T-helper 1 cell treated with Interleukin-12 subunit alpha and Interleukin-12 subunit beta and Interleukin-4 antibody, amounts not matched to agents 30 ng/mL and 1 ng/mL, for 36 hours (primary cell): ENCODE results near the gene ZNF385B. TPM values are rescaled to one million over a fixed set of nuclear protein-coding genes. Genes with fewer than 3 reads are reported as not detected.

ENCODE experiments used
- intact Hi-C: fragments of 100-400 bp; cut with micrococcal nuclease; formaldehyde crosslinking; loops from one replicate; pipeline ENCODE4 v1.15.1; 2024
- total RNA-seq: library from RNA; stranded (reverse); gene quantifications from 2 replicates; pipeline ENCODE4 v1.2.3, GENCODE V29; 2022

The ZNF385B gene
- total RNA-seq = not detected in 2 replicates

DNA sequence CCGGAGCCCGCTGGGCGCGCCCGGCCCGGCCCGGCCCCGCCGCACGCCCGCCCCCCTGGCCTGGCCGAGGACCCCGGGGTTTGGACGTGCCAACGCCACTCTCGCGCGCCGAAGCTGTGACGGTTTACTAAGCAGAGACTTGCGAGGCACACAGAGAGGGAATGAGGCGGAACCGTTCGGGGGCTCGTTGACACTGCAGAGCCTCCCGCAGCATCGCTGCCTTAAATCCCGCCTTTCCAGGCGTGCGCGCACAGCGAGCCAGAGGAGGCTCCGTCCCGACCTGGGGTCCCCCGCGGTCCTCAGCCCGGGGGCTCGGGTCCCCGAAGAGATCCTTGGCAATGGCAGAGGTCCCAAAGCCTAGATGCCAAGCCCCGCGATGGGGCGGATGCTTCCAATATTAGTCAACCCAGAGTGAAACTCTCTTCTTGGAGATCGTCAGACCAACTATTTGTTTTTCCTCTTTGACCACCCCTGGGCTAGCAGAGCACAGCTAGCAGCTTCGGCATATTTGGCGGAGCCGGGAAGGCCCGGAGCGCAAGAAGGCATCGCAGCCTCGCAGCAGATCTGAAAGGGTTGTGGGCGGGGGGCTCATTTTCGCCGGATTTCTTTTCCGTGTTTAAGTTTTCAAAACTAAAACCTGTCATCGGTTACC lies at the start of gene ZNF385B:
Gene ZNF385B, minus strand, starts transcription at position 197 of the 652 bp plus-strand sequence.
- intact Hi-C loops = no loop called here

DNA sequence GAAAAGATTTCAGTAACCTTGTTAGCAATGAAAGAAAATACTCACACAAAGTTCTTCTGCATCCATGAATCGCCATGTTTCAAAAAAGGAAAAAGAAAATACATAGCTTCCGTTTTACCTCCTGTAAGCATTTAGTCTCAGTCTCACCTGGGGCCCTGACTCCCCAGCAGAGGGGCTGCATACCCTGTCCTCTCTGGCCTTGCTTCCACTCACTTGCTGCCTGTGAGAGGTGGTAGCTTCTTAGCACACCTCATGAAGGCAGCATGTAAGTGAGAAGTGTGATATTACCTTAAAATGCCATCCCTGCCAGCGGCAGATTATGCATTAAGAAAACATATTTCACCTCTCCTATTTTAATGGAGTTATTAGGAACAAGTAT lies 49.3 kb upstream of the ZNF385B start:
- intact Hi-C loops = no loop called here

DNA sequence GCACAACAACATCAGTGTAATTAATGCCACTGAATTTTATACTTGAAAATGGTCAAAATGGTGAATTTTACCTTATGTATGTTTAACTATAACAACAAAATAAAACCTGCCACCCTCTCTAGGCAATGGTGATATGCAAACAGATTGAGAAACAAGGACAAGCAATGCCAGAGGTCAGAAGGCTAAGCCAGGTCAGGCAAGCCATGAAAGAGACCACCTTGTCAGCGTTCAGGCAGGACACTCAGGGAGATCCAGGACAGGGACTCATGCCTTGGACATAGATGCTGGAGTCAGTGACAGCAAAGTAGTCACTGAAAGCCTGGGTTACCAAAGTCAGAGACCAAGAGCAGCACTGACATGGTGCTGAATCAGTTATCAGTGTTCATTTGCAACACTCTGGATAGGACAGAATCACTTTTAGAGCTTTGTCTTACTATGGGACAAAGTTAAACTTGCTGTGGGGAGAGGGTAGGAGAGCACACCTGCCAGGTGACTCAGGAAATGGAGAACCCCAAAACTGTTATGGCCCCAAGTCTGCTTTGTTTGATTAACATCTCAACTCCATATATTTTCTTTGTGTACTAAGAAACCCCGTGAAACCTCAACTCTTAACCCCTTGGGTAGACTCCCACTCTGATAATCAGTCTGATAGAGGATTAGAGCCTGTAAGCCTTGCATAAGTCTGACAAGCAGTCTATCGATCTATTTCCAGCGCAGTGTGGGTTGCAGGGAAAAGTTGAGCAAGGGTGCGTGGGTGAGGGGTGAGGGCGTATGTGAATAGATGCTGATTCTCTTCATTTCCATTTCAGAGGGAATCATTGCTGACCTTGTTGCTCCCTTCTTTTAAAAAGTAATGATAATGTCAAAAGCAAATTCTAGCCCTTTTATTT lies 48.7 kb upstream of the ZNF385B start:
- intact Hi-C loops = no loop called here

DNA sequence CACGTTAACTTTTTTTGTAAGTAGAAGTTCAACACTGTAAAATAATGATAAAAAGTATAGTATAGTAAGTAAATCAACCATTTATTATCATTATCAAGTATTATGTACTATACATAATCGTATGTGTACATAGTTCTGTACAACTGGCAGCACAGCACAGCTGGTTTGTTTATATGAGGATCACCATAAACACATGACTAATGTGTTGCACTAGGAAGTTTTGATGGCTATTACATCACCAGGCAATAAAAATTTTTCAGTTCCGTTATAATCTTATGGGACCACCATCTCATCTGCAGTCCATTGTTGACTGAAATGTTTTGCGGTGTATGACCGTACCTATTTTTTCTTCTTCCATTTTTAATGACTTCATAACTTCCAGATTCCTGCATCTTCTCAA lies 39.2 kb upstream of the ZNF385B start:
- intact Hi-C loops = no loop called here

DNA sequence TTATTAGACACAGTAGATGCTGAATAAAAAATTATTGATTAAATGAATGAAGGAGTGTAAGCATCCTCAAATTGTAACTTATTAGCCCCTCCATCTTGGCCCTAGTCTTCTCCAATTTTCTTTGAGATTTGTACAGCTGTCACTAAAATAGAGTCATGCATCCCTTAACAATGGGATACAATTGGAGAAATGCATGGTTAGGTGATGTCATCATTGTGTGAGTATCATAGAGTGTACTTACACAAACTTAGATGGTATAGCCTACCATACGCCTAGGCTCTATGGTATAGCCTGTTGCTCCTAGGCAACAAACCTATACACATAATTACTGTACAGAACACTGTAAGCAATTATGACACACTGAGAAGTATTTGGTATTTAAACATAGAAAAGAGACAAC lies 38.3 kb upstream of the ZNF385B start:
- intact Hi-C loops = no loop called here

DNA sequence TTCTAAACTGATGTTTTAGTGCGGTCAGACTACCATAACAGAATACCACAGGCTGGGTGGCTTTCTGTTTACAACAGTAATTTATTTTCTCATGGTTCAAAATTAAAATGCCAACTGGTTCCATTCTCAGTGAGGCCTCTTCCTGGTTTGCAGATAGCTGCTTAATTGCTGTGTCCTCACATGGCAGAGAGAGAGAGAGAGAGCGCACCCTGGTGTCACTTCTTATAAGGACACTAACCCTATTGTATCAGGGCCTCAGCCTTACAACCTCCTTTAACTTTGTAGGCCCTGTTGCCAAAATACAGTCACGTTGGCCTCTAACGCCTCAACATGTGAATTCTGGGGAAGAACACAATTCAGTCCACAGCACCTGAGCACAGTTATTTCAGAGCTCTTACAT lies 37.5 kb upstream of the ZNF385B start:
- intact Hi-C loops = no loop called here

DNA sequence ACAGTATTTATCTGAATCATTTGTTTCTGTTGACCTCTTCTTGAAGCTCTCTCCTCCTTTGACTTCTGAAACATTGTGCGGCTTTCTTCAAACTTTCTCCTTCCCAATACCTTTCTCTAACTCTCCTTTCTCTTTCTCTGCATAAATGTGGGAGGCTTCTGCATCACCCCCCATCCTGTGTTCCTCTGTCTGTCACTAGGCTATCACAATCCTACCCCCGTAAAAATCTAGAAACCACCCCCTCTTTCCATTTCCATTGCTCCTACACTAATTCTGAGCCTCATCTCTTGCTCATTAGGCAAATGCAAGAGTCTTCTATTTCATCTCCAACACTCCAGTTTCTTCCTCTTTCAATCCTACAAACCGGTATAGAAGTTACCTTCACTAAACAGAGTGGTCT lies 32.2 kb upstream of the ZNF385B start:
- intact Hi-C loops = no loop called here

DNA sequence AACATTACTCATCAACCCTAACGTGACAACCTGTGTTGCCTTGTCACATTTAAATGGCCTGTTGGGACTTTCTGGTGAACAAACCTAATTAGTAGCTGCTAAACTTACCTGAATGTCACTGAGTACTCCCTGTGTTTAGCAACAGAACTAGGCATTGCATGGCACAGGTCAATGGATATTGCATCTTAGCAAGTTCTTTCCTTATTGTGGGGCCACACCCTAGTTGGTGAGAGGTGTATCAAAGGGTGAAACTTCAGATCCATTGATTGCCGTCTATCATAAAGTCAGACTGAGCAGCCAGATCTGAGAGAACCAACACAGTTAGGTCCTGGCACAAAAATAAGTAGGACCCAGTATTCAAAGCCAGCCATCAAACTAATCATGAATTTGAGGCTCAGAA lies 29.8 kb upstream of the ZNF385B start:
- intact Hi-C loops = no loop called here

DNA sequence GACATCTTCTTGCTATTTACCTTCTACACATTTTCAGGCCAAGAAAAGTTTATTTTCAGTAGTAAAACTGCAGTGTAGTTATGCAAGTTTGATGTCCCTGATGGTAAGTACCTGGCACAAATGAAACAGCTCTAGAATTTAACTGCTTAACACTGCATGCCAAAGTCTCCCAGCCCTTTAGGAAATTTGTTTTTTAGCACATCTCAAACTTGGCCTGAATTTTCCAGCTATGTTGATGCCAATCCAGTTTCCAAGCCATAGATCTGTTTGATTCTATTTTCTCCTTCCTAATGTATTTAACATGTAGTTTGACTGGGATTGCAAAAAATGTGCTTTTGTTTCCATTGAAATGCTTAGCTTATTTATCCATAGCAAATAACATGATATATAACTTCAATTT lies 29.3 kb upstream of the ZNF385B start:
- intact Hi-C loops = no loop called here

DNA sequence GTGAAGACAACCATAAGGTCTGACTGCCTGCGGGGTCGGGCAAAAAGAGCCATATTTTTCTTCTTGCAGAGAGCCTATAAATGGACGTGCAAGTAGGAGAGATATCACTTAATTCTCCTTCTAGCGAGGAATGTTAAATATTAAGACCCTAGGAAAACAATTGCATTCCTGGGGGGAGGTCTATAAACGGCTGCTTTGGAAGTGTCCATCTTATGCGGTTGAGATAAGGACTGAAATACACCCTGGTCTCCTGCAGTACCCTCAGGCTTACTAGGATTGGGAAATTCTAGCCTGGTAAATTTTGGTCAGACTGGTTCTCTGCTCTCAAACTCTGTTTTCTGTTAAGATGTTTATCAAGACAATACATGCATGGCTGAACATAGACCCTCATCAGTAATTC lies 27.2 kb upstream of the ZNF385B start:
- intact Hi-C loops = loop anchor here (5.0 kb wide), 1 partner anchor 1549 kb away; no protein-coding TSS in a partner anchor

DNA sequence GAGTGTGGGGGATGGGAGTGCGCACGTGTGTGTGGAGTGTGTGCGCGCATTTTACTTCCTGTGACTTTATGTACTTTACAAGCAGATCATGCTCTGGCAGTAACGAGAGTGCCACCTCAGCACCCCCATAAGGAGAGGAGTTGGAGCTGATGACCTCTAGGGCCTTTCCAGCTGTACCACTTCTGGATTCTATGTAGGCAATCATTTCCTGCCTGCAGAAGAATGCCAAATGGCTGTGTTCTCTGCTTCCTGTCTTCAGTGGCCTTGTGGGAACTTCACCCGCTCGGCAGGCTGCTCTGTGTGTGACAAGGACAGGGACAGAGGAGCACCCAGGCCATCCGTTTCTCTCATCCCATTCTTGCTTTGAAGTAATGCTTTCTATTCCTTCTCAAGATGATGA lies 22.8 kb upstream of the ZNF385B start:
- intact Hi-C loops = no loop called here

DNA sequence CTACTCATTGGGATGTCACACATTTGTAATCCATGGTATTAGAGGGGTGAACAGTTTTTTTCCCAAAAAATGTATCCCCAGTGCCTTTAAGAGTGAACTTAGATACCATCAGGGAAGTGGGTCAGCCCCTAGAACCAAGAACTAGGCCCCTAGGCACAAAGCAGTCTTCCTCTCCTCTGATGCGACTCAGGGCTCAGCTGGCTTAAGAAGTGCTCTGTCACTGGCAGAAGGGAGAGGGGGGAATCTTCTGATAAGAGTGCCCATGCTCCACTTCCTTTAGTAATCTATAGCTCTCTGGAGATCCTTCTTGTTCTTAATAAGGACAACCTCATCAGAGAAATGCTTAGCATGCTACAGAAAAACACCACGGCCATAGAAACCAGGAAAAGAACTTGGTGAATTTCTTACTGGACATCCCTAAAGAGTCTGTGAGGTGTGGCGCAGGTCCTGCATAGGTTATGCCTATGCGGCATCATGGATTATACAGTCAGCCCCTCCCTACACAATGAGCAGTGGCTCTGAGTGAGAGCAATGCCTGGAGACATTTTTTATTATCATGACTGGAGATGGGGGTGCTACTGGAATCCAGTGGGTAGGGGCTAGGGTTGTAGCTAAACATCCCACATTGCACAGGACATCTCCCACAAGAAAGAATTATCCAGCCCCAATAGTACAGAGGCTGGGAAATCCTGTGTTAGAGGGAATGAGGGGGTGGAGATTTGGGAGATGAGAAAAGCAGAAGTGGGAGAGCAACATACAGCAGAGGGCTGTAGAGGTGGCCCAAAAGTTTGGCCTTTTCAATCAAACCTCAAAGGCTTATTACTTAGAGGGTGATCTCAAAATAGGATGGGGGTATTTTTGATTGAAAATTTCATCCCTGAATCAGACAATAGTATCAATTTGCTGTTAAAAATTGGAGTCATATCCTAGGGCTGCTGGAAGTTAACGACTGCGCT lies 21.7 kb upstream of the ZNF385B start:
- intact Hi-C loops = no loop called here

DNA sequence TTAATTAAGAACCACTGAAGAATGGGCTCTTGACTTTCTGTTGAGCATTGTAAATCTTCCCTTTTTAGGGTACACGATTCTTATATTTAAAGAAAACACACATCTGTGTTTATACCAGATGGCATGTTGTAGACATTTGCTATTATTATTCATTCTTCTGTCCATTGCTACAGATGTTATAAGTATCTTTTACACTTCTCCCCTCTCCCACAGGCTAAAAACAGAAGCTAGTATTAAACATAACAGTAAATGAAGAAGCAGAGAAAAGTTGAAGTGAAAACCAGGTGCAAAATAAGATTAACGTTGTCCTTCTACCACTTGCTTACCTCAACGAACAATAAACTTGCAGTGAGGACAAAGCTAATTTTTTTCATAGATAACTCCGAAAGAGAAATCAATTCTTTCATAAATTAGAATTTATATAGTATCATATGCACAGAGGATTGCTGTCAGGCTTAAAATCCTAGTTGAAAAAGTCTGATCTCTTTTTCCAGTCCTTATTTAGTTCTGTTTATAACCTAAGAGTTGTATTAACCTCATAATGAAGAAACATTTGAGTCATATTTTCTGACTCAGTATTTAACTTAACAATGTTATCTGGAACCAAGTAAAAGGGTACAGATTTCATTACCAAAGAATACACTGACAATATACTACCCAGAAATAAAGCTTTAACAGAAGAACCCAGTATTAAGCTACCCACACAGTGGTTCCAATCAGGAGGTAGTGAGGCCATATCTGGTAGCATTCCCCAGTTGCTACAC lies 16.4 kb upstream of the ZNF385B start:
- intact Hi-C loops = no loop called here

DNA sequence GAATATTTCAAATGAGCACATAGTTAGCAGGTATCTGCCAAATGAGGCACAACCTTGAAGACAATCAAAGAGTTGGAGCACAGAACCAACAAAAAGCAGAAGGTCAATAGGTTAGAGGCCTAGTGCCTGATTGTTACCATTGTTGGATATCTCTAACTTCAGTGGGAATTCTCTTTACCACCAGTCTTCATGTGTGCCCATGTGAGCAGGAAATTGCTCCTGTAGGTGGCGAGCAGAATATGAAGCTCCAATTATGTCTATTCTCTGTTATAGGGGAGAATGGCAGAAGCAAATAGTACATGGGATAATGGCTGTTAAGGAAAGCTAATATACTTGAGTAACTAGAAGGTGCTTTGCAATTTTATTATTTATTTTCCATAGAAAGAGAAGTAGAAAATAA lies 14.9 kb upstream of the ZNF385B start:
- intact Hi-C loops = no loop called here

DNA sequence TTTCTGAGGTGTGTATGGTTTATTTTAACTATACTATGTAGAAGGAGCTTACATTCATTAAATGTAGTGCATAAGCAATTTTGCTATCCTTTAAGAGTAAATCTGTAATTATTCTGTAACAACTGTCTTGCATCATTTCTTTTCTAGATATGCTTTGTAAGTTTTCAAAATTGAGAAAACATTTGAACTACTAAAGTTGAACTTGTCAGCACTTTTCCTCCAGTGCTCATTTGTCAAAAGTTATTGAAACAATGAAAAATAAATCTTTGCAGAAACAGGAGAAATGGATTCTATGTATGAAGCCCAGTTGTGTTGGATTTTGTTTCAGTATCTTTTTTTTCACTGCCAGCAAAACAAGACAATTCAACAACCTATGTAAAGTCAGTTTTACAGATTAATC lies 14.5 kb upstream of the ZNF385B start:
- intact Hi-C loops = no loop called here

DNA sequence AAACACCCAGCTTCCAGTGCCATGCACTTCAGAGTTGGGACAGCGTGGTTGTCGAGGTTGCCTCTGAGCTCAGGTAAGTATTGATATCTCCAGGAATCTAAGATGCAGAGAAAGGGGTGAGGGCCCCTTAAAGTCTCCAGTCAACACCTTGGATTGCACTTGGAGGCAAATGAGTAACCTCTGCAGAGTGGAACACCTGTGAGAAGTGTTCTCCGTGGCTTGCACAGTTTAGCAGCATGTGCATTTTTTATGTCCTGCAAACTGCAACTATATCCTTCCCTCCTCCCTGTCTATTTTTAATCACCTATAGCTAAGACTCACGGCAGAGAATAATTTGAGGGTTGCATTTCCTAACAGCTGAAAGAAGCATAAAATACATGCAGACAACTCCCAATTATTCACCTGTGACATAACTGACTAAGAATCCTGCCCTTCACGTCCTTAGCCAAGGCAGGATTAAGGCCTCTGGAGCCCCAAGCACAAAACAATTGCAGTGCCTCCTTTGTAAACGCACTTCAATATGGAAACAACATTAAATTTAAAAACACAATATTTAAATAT lies 1.6 kb upstream of the ZNF385B start:
- intact Hi-C loops = no loop called here

DNA sequence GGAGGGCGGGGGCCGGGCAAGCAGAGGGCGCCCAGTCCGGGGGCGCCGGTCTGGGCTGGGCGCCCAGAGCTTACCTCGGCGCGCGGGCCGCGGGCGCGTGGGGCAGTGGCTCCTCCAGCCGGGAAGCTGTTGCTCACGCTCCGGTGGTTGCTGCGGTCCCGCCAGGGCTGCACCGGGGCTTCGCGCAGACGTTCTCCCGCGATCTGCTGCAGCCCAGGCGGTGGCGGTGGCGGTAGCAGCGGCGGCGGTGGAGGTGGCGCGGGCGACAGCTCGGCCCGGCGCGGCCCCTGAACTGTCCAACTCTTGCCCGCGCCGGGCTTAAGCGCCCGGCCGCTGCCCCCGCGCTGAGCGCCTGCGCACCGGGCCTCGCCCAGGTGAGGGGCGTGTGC lies 391 bp downstream of the ZNF385B start:
- intact Hi-C loops = no loop called here

DNA sequence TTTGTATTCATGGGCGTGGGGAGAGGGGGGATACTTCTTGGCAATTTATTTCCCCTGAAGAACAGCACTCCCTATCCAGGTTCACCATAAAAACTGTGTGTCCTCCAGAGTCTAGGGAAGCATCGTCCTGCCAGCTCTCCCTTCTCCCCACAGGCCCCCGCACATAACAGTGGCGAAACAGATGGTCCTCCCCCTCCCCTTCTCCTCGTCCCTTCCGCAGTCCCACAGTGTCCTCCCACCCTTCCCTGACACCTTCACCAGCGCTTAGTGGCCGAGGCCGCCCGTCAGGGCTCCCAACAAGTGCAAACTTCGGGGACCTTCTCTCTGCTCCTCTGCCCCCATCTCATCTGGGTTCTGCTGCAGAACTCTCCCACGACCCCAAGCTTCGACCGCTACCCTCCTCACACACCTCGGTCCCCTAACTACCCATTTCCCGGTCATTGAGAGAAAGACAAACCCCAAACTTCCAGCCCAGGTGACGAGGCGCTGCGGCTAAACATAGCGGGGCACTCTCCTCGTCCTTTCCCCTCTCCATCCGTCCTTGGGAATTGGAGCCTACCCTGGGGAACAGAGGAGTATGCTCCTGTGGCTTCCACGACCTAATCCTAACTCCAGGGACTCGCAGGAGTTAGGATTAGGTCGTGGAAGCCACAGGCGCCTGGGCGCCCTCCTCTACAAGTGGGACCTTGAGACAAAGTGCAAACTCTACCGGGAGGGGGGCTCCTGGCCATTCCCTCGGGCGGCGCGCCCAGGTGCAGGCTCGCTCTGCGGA lies 971 bp downstream of the ZNF385B start:
- intact Hi-C loops = no loop called here

DNA sequence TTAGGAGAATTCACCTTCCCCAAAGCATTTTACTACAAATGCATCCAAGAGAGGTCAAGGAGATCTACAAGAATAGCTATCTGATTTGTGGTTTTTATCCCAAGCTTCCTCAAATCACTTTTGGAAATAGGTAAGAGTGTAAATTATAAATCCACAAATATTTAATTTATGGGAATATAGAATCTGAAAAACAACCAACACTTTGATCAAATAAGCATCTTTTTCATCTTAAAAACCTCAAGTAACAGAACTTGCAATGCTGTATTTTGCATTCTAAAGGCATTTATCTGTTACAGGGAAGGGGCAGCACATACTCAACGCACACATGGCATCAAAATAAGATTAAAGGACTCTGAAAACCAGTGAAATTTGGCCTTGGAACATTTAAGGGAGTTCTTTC lies 1.9 kb downstream of the ZNF385B start:
- intact Hi-C loops = no loop called here

DNA sequence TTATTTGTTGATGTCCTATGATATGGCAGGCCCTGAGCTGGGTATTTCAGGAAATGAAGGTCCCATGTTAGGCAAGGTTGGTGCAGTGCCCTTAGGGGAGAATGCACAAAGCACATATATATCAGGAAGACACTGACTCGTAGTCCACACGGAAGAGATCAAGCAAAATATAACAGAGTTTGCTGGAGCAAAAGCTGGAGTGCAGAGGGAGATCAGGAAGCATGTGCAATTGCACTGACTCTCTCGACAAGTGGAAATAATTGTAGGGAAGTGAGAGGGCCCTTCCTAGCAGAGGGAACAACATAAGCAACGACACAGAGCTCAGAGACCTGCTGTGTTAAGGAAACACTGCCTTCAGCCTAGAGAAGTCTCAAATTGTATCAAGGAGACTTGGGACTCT lies 4.2 kb downstream of the ZNF385B start:
- intact Hi-C loops = no loop called here
